HEK293 (cell line): ENCODE measurements around the gene RAPGEFL1.
A peak's percentile ranks its signal among the peaks of the same experiment; 100 is the strongest.

Experiments used
- CTCF ChIA-PET: fragments of 350-600 bp; formaldehyde crosslinking; extraction: SDS; loops from one replicate; lab custom pipeline; 2021; ENCODE audit warnings: antibody characterized with exemption; lab: Yijun Ruan, JAX
- POLR2A ChIA-PET: fragments of 300-600 bp; formaldehyde crosslinking; extraction: SDS; loops from one replicate; lab custom pipeline; 2020; ENCODE audit warnings: antibody characterized with exemption, inconsistent platforms; lab: Yijun Ruan, JAX
- H3K27ac ChIP-seq: fragments of 200-500 bp; sonication (Bioruptor generic); 2 replicates; pipeline ENCODE4 v1.5.1; 2014; ENCODE audit warnings: low read depth, low read length, control low read depth, inconsistent platforms; ENCODE audit errors: extremely low read depth
- H3K36me3 ChIP-seq, 2 experiments: fragments of 200-500 bp in 1 of 2; sonication (Bioruptor generic) in 1 of 2; 1 replicate in 1 of 2; 2 replicates in 1 of 2; pipeline ENCODE4 v1.5.1; 2014 to 2017; ENCODE audit warnings: inconsistent platforms in 2 of 2, low read length in 2 of 2; ENCODE audit not compliant: control insufficient read depth in 2 of 2, insufficient read depth in 1 of 2
- H3K4me1 ChIP-seq: fragments of 200-500 bp; sonication (Bioruptor generic); 2 replicates; pipeline ENCODE4 v1.5.1; 2014; ENCODE audit warnings: mild to moderate bottlenecking, low read length, inconsistent platforms; ENCODE audit not compliant: control insufficient read depth, insufficient read depth
- H3K4me3 ChIP-seq: 2 replicates; pipeline ENCODE4 v1.5.1; 2011; ENCODE audit warnings: low read depth, mild to moderate bottlenecking, control low read depth, low read length, moderate library complexity
- H3K9me3 ChIP-seq: fragments of 200-500 bp; sonication (Bioruptor generic); 2 replicates; pipeline ENCODE4 v1.5.1; 2014; ENCODE audit warnings: low read depth, low read length, inconsistent platforms; ENCODE audit not compliant: control insufficient read depth, insufficient read depth
- BCL11A ChIP-seq: fragments of 450-650 bp; formaldehyde crosslinking; IDR thresholded peaks from 2 replicates; pipeline ENCODE4 v1.5.1; 2016; ENCODE audit warnings: low read depth, missing biosample characterization, missing genetic modification characterization
- HOXA7 ChIP-seq: sonication (generic); formaldehyde crosslinking; IDR thresholded peaks from 2 replicates; pipeline ENCODE4 v1.8.1; 2022; ENCODE audit warnings: missing genetic modification reagents, borderline replicate concordance
- PRDM1 ChIP-seq: fragments of 450-650 bp; formaldehyde crosslinking; IDR thresholded peaks from 2 replicates; pipeline ENCODE4; 2016; ENCODE audit warnings: missing biosample characterization, missing genetic modification characterization
- ZBTB17 ChIP-seq: fragments of 450-650 bp; formaldehyde crosslinking; IDR thresholded peaks from 2 replicates; pipeline ENCODE4 v1.5.1; 2016; ENCODE audit warnings: missing biosample characterization, missing genetic modification characterization
- ZBTB8A ChIP-seq: fragments of 450-650 bp; formaldehyde crosslinking; IDR thresholded peaks from 2 replicates; pipeline ENCODE4 v1.5.1; 2016; ENCODE audit warnings: missing biosample characterization, missing genetic modification characterization
- ZFP37 ChIP-seq: fragments of 450-650 bp; formaldehyde crosslinking; IDR thresholded peaks from 2 replicates; pipeline ENCODE4 v1.5.1; 2016; ENCODE audit warnings: missing biosample characterization, missing genetic modification characterization
- ZNF169 ChIP-seq: fragments of 450-650 bp; formaldehyde crosslinking; IDR thresholded peaks from 2 replicates; pipeline ENCODE4 v1.5.1; 2016; ENCODE audit warnings: missing biosample characterization, missing genetic modification characterization
- ZNF211 ChIP-seq: fragments of 450-650 bp; formaldehyde crosslinking; IDR thresholded peaks from 2 replicates; pipeline ENCODE4 v1.5.1; 2016; ENCODE audit warnings: low read depth, missing biosample characterization, missing genetic modification characterization
- ZNF223 ChIP-seq: fragments of 450-650 bp; formaldehyde crosslinking; IDR thresholded peaks from 2 replicates; pipeline ENCODE4 v1.5.1; 2016; ENCODE audit warnings: missing biosample characterization, missing genetic modification characterization
- ZNF23 ChIP-seq: fragments of 450-650 bp; formaldehyde crosslinking; IDR thresholded peaks from 2 replicates; pipeline ENCODE4 v1.5.1; 2016; ENCODE audit warnings: missing biosample characterization, missing genetic modification characterization, borderline replicate concordance
- ZNF366 ChIP-seq: fragments of 450-650 bp; formaldehyde crosslinking; conservative IDR thresholded peaks from 2 replicates; pipeline ENCODE4 v1.5.1; 2016; ENCODE audit warnings: missing biosample characterization, missing genetic modification characterization
- ZNF433 ChIP-seq: fragments of 450-650 bp; formaldehyde crosslinking; IDR thresholded peaks from 2 replicates; pipeline ENCODE4 v1.5.1; 2016; ENCODE audit warnings: missing biosample characterization, missing genetic modification characterization, low read depth
- ZNF513 ChIP-seq: fragments of 450-650 bp; IDR thresholded peaks from 2 replicates; pipeline ENCODE4 v1.5.1; 2018; ENCODE audit warnings: missing biosample characterization, missing genetic modification characterization
- ZNF514 ChIP-seq: fragments of 450-650 bp; formaldehyde crosslinking; IDR thresholded peaks from 2 replicates; pipeline ENCODE4 v1.5.1; 2016; ENCODE audit warnings: missing biosample characterization, missing genetic modification characterization
- ZNF521 ChIP-seq: fragments of 450-650 bp; formaldehyde crosslinking; IDR thresholded peaks from 2 replicates; pipeline ENCODE4 v1.5.1; 2017; ENCODE audit warnings: missing biosample characterization, mild to moderate bottlenecking, missing genetic modification characterization
- ZNF544 ChIP-seq: fragments of 450-650 bp; formaldehyde crosslinking; IDR thresholded peaks from 2 replicates; pipeline ENCODE4 v1.5.0; 2017; ENCODE audit warnings: missing biosample characterization, missing genetic modification characterization
- ZNF585B ChIP-seq: fragments of 450-650 bp; formaldehyde crosslinking; IDR thresholded peaks from 2 replicates; pipeline ENCODE4 v1.5.1; 2016; ENCODE audit warnings: missing biosample characterization, missing genetic modification characterization
- ZNF600 ChIP-seq: fragments of 450-650 bp; formaldehyde crosslinking; IDR thresholded peaks from 2 replicates; pipeline ENCODE4 v1.5.1; 2016; ENCODE audit warnings: missing biosample characterization, missing genetic modification characterization
- ZNF654 ChIP-seq: fragments of 450-650 bp; formaldehyde crosslinking; IDR thresholded peaks from 2 replicates; pipeline ENCODE4 v1.5.1; 2016; ENCODE audit warnings: low read depth, missing biosample characterization, missing genetic modification characterization
- ZSCAN5A ChIP-seq: fragments of 450-650 bp; formaldehyde crosslinking; IDR thresholded peaks from 2 replicates; pipeline ENCODE4 v1.5.1; 2016; ENCODE audit warnings: missing biosample characterization, missing genetic modification characterization
- TF ChIP-seq, protein P1 (sequence below): fragments of 450-650 bp; formaldehyde crosslinking; IDR thresholded peaks from 2 replicates; pipeline ENCODE4 v1.5.1; 2017; ENCODE audit warnings: missing biosample characterization, missing genetic modification characterization
- TF ChIP-seq, protein P2 (sequence below): fragments of 450-650 bp; formaldehyde crosslinking; IDR thresholded peaks from 2 replicates; pipeline ENCODE4 v1.5.1; 2016; ENCODE audit warnings: missing biosample characterization, missing genetic modification characterization
- TF ChIP-seq, protein P3 (sequence below): fragments of 450-650 bp; formaldehyde crosslinking; IDR thresholded peaks from 2 replicates; pipeline ENCODE4 v1.5.1; 2016; ENCODE audit warnings: missing biosample characterization, missing genetic modification characterization

Gene RAPGEFL1

GRCh38 chr17:40187238-40187637 is 10.0 kb downstream of the RAPGEFL1 start:
- no peaks in the 10 kb centered on the region for H3K9me3 ChIP-seq
- H3K27ac ChIP-seq = no peak overlapping the region
- ChIA-PET POLR2A (no interaction called here), CTCF (interaction anchor here (0.6 to 1.9 kb wide), 3 partner anchors 19 to 174 kb away, joined by 3 to 6 read pairs (median 3); no protein-coding TSS in a partner anchor)
- TF ChIP-seq ZBTB17 (tag by site-specific recombination) (peak; percentile 61; the same call in 1 of the 2 replicates), ZNF23 (no peak), ZNF654 (tag by site-specific recombination) (no peak), ZBTB8A (tag by site-specific recombination) (no peak), ZNF513 (no peak), BCL11A (tag by site-specific recombination) (no peak), ZNF585B (tag by site-specific recombination) (no peak), ZNF169 (no peak), ZSCAN5A (tag by site-specific recombination) (no peak), ZNF223 (tag by site-specific recombination) (no peak), PRDM1 (peak; percentile 61), ZNF600 (tag by site-specific recombination) (peak; percentile 53), ZNF521 (tag by site-specific recombination) (no peak), ZNF211 (tag by site-specific recombination) (no peak), HOXA7 (CRISPR knock-in tag) (no peak), ZFP37 (tag by site-specific recombination) (no peak), ZNF366 (0 out of 2 replicates have a peak, but pooled peaks have one; percentile 23), ZNF433 (tag by site-specific recombination) (no peak), ZNF544 (tag by site-specific recombination) (no peak), ZNF514 (tag by site-specific recombination) (no peak)
- TF ChIP-seq, protein P1, sequence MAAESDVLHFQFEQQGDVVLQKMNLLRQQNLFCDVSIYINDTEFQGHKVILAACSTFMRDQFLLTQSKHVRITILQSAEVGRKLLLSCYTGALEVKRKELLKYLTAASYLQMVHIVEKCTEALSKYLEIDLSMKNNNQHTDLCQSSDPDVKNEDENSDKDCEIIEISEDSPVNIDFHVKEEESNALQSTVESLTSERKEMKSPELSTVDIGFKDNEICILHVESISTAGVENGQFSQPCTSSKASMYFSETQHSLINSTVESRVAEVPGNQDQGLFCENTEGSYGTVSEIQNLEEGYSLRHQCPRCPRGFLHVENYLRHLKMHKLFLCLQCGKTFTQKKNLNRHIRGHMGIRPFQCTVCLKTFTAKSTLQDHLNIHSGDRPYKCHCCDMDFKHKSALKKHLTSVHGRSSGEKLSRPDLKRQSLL (tag by site-specific recombination) = peak; percentile 25; the same call in 1 of the 2 replicates
- TF ChIP-seq, protein P2, sequence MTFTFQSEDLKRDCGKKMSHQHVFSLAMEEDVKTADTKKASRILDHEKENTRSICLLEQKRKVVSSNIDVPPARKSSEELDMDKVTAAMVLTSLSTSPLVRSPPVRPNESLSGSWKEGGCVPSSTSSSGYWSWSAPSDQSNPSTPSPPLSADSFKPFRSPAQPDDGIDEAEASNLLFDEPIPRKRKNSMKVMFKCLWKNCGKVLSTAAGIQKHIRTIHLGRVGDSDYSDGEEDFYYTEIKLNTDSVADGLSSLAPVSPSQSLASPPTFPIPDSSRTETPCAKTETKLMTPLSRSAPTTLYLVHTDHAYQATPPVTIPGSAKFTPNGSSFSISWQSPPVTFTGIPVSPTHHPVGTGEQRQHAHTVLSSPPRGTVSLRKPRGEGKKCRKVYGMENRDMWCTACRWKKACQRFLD (tag by site-specific recombination) = no peak
- TF ChIP-seq, protein P3, sequence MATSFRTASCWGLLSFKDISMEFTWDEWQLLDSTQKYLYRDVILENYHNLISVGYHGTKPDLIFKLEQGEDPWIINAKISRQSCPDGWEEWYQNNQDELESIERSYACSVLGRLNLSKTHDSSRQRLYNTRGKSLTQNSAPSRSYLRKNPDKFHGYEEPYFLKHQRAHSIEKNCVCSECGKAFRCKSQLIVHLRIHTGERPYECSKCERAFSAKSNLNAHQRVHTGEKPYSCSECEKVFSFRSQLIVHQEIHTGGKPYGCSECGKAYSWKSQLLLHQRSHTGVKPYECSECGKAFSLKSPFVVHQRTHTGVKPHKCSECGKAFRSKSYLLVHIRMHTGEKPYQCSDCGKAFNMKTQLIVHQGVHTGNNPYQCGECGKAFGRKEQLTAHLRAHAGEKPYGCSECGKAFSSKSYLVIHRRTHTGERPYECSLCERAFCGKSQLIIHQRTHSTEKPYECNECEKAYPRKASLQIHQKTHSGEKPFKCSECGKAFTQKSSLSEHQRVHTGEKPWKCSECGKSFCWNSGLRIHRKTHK (tag by site-specific recombination) = no peak
- H3K36me3 ChIP-seq = peaks cover 3 to 25% of the 10 kb centered on the region in 2 experiments; a peak in 2 of 3 replicates
- H3K4me3 ChIP-seq = no peak overlapping the region
- no peaks in the 10 kb centered on the region for H3K4me1 ChIP-seq
